Measurements from ENCODE around the gene CNOT6.

The CNOT6 gene

GRCh38 chr5:180613814-180614188 is 119.6 kb downstream of the CNOT6 start (continued):
- TF ChIP-seq PATZ1 (CRISPR knock-in tag; IDR thresholded peaks at IDR 0.05; ENCODE audit: borderline replicate concordance) (no peak), ZNF8 (CRISPR knock-in tag; IDR thresholded peaks at IDR 0.05) (no peak), ZFP30 (CRISPR knock-in tag; IDR thresholded peaks at IDR 0.05) (no peak), BACH2 (CRISPR knock-in tag; IDR thresholded peaks at IDR 0.05; ENCODE audit: borderline replicate concordance) (no peak), SNAI2 (CRISPR knock-in tag; IDR thresholded peaks at IDR 0.05) (no peak), CSDC2 (CRISPR knock-in tag; IDR thresholded peaks at IDR 0.05) (no peak), ZNF565 (CRISPR knock-in tag; conservative IDR thresholded peaks at IDR 0.05; ENCODE audit: low read depth) (no peak), ISL1 (CRISPR knock-in tag; IDR thresholded peaks at IDR 0.05) (no peak)

- TF ChIP-seq TCF4 (CRISPR knock-in tag; IDR thresholded peaks at IDR 0.05; ENCODE audit: borderline replicate concordance): no peak
- TF ChIP-seq SNAI2 (CRISPR knock-in tag; IDR thresholded peaks at IDR 0.05): no peak
- no peak for TF ChIP-seq POU6F1 (CRISPR knock-in tag; IDR thresholded peaks at IDR 0.05; ENCODE audit: borderline replicate concordance, low read depth)
- TF ChIP-seq OSR1 (CRISPR knock-in tag; IDR thresholded peaks at IDR 0.05): no peak
- TF ChIP-seq PPARA (CRISPR knock-in tag; IDR thresholded peaks at IDR 0.05; ENCODE audit: borderline replicate concordance): no peak
- TF ChIP-seq ZNF565 (CRISPR knock-in tag; conservative IDR thresholded peaks at IDR 0.05; ENCODE audit: low read depth): no peak
- no peak for TF ChIP-seq ISL1 (CRISPR knock-in tag; IDR thresholded peaks at IDR 0.05)
- TF ChIP-seq ZNF8 (CRISPR knock-in tag; IDR thresholded peaks at IDR 0.05): no peak
- TF ChIP-seq GLIS3 (CRISPR knock-in tag; IDR thresholded peaks at IDR 0.05): no peak
- no peak for TF ChIP-seq CSDC2 (CRISPR knock-in tag; IDR thresholded peaks at IDR 0.05)
- TF ChIP-seq ARNTL (CRISPR knock-in tag; IDR thresholded peaks at IDR 0.05; ENCODE audit: borderline replicate concordance, low read depth): no peak
- ATAC-seq: no peak; the same call in 2 of the 3 replicates
Measured at GRCh38 chr5:180618487-180618828, 124.3 kb downstream of the CNOT6 start.

GRCh38 chr5:180618829-180619562 is 124.8 kb downstream of the CNOT6 start:
- ATAC-seq: peak; percentile 81

GRCh38 chr5:180619563-180619915 is 125.4 kb downstream of the CNOT6 start:
- no peak for ATAC-seq
- TF ChIP-seq RARB (CRISPR knock-in tag; IDR thresholded peaks at IDR 0.05) (no peak), ZC3H10 (CRISPR knock-in tag; IDR thresholded peaks at IDR 0.05) (no peak), GLIS3 (CRISPR knock-in tag; IDR thresholded peaks at IDR 0.05) (no peak), TOX (CRISPR knock-in tag; IDR thresholded peaks at IDR 0.05; ENCODE audit: borderline replicate concordance) (no peak), ZNF8 (CRISPR knock-in tag; IDR thresholded peaks at IDR 0.05) (no peak), PATZ1 (CRISPR knock-in tag; IDR thresholded peaks at IDR 0.05; ENCODE audit: borderline replicate concordance) (no peak), CREB5 (CRISPR knock-in tag; IDR thresholded peaks at IDR 0.05; ENCODE audit: low read depth) (no peak), BACH2 (CRISPR knock-in tag; IDR thresholded peaks at IDR 0.05; ENCODE audit: borderline replicate concordance) (no peak), ISL1 (CRISPR knock-in tag; IDR thresholded peaks at IDR 0.05) (no peak), ZNF565 (CRISPR knock-in tag; conservative IDR thresholded peaks at IDR 0.05; ENCODE audit: low read depth) (no peak), ZFP30 (CRISPR knock-in tag; IDR thresholded peaks at IDR 0.05) (no peak)

More at GRCh38 chr5:180618829-180619562, 124.8 kb downstream of the CNOT6 start:
- TF ChIP-seq PPARA (CRISPR knock-in tag; IDR thresholded peaks at IDR 0.05; ENCODE audit: borderline replicate concordance): no peak
- no peak for TF ChIP-seq RARB (CRISPR knock-in tag; IDR thresholded peaks at IDR 0.05)

GRCh38 chr5:180620014-180620413 is 125.8 kb downstream of the CNOT6 start:
- TF ChIP-seq GLIS3 (CRISPR knock-in tag; IDR thresholded peaks at IDR 0.05) (no peak), OSR1 (CRISPR knock-in tag; IDR thresholded peaks at IDR 0.05) (no peak), PATZ1 (CRISPR knock-in tag; IDR thresholded peaks at IDR 0.05; ENCODE audit: borderline replicate concordance) (no peak), RARB (CRISPR knock-in tag; IDR thresholded peaks at IDR 0.05) (no peak), PPARA (CRISPR knock-in tag; IDR thresholded peaks at IDR 0.05; ENCODE audit: borderline replicate concordance) (no peak)
- no peak for ATAC-seq
